Loucy (cell line): ENCODE measurements around the gene LSM8.

Source experiments
- H2AFZ ChIP-seq: fragments of 200-600 bp; sonication (generic); 2 replicates; pipeline ENCODE4 v1.6.0; 2016; ENCODE audit warnings: antibody characterized with exemption, mild to moderate bottlenecking, low read length, moderate library complexity
- H3F3A ChIP-seq: fragments of 200-600 bp; 2 replicates; pipeline ENCODE4 v1.6.0; 2016; ENCODE audit warnings: antibody characterized with exemption, low read depth, mild to moderate bottlenecking
- H3K27me3 ChIP-seq: fragments of 200-600 bp; sonication (generic); 2 replicates; pipeline ENCODE4 v1.6.1; 2014; ENCODE audit warnings: low read length, mild to moderate bottlenecking; ENCODE audit not compliant: insufficient read depth, poor library complexity, severe bottlenecking
- H3K36me3 ChIP-seq: fragments of 200-600 bp; sonication (generic); 2 replicates; pipeline ENCODE4 v1.6.1; 2016; ENCODE audit warnings: low read length; ENCODE audit not compliant: insufficient read depth
- H3K4me1 ChIP-seq: fragments of 200-600 bp; sonication (generic); 2 replicates; pipeline ENCODE4 v1.5.1; 2014; ENCODE audit warnings: low read length, mild to moderate bottlenecking; ENCODE audit not compliant: insufficient read depth, poor library complexity, severe bottlenecking
- H3K4me2 ChIP-seq: fragments of 200-600 bp; sonication (generic); 2 replicates; pipeline ENCODE4 v1.6.0; 2014; ENCODE audit warnings: antibody characterized with exemption, low read length, low read depth, mild to moderate bottlenecking; ENCODE audit not compliant: poor library complexity, severe bottlenecking
- H3K4me3 ChIP-seq: fragments of 200-600 bp; sonication (generic); 2 replicates; pipeline ENCODE4 v1.5.1; 2014; ENCODE audit warnings: low read length, mild to moderate bottlenecking, mixed read lengths; ENCODE audit not compliant: poor library complexity, severe bottlenecking
- H3K79me2 ChIP-seq: fragments of 200-600 bp; sonication (generic); 2 replicates; pipeline ENCODE4 v1.6.1; 2014; ENCODE audit warnings: low read length; ENCODE audit not compliant: insufficient read depth
- H3K9ac ChIP-seq: fragments of 200-600 bp; sonication (generic); 2 replicates; pipeline ENCODE4 v1.6.0; 2014; ENCODE audit warnings: mild to moderate bottlenecking, low read depth, low read length, moderate library complexity; ENCODE audit not compliant: poor library complexity, severe bottlenecking
- H3K9me2 ChIP-seq: fragments of 200-600 bp; sonication (generic); replicated peaks from 2 replicates; pipeline ENCODE4 v1.6.1; 2016; ENCODE audit warnings: low read depth, low read length, mixed read lengths
- H3K9me3 ChIP-seq: fragments of 200-600 bp; sonication (generic); 2 replicates; pipeline ENCODE4 v1.6.1; 2014; ENCODE audit warnings: mild to moderate bottlenecking, antibody characterized with exemption, low read length, low read depth; ENCODE audit not compliant: insufficient read depth
- H4K20me1 ChIP-seq: fragments of 200-600 bp; sonication (generic); 2 replicates; pipeline ENCODE4 v1.6.0; 2014; ENCODE audit warnings: antibody characterized with exemption, low read length, mild to moderate bottlenecking; ENCODE audit not compliant: insufficient read depth, poor library complexity, severe bottlenecking
- EZH2phosphoT487 ChIP-seq: fragments of 200-600 bp; IDR thresholded peaks from 2 replicates; pipeline ENCODE4 v1.6.1; 2018; ENCODE audit warnings: antibody characterized with exemption, mild to moderate bottlenecking, moderate library complexity, borderline replicate concordance
- TF ChIP-seq, protein P1 (sequence below): fragments of 200-600 bp; sonication (generic); conservative IDR thresholded peaks from 2 replicates; pipeline ENCODE4 v1.5.1; 2014; ENCODE audit warnings: mild to moderate bottlenecking, antibody characterized with exemption, low read length

LSM8 gene

DNA sequence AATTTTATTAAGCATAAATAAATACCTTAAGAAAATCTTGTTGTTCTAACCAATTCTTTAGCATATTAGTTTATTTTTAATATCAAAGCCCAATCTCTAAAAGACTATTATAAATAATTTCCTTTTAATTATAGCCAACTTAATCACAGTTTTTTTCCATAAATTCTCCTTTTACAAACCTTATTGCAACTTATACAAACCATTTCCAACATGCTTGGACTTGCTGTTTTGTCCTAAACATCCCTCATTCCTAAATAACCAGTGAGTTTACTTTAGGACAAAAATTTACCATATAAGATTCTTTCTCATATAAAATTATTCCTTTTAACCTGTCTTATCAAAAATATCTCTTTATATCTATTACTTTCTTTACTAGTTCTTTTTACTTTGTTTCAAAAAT, 25.2 kb upstream of the LSM8 start:
- Histone ChIP-seq H3K4me2 (no peak overlapping the region), H4K20me1 (no peaks in the 10 kb centered on the region), H3F3A (no peaks in the 10 kb centered on the region), H3K9me3 (no peaks in the 10 kb centered on the region), H3K4me3 (no peak overlapping the region), H3K4me1 (no peaks in the 10 kb centered on the region), H2AFZ (no peak overlapping the region), H3K9ac (no peak overlapping the region), H3K27me3 (peaks cover 8% of the 10 kb centered on the region), H3K9me2 (no peaks in the 10 kb centered on the region), H3K36me3 (no peaks in the 10 kb centered on the region), H3K79me2 (no peaks in the 10 kb centered on the region)
- TF ChIP-seq EZH2phosphoT487, result no peak

DNA sequence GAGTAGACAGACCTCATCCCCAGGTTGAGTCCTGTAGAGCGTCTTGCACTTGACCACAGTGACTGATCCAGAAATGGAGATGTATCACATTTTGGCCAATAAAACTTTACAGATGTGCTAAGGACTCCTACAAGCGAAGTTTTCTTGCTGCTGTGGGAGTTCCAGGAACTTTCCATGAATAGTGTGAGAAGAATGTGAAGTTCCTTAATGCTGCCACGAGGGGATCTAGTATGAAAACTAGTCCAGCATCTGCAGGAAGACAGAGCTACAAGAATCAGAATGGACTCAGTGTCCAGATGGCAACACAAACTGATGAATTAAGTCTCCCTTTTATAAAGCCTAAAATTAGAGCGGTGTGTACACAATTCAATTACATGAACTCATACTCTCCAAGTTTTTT, 14.8 kb upstream of the LSM8 start:
- Histone ChIP-seq H3K9ac (no peak overlapping the region), H3K79me2 (no peaks in the 10 kb centered on the region), H3K36me3 (no peaks in the 10 kb centered on the region), H3K27me3 (peaks cover 8% of the 10 kb centered on the region), H3K4me1 (no peaks in the 10 kb centered on the region), H3K9me3 (no peaks in the 10 kb centered on the region), H3K4me3 (no peak overlapping the region), H3F3A (no peaks in the 10 kb centered on the region), H4K20me1 (no peaks in the 10 kb centered on the region), H3K9me2 (no peaks in the 10 kb centered on the region), H3K4me2 (no peak overlapping the region), H2AFZ (no peak overlapping the region)
- TF ChIP-seq EZH2phosphoT487, result no peak
- TF ChIP-seq, protein P1, sequence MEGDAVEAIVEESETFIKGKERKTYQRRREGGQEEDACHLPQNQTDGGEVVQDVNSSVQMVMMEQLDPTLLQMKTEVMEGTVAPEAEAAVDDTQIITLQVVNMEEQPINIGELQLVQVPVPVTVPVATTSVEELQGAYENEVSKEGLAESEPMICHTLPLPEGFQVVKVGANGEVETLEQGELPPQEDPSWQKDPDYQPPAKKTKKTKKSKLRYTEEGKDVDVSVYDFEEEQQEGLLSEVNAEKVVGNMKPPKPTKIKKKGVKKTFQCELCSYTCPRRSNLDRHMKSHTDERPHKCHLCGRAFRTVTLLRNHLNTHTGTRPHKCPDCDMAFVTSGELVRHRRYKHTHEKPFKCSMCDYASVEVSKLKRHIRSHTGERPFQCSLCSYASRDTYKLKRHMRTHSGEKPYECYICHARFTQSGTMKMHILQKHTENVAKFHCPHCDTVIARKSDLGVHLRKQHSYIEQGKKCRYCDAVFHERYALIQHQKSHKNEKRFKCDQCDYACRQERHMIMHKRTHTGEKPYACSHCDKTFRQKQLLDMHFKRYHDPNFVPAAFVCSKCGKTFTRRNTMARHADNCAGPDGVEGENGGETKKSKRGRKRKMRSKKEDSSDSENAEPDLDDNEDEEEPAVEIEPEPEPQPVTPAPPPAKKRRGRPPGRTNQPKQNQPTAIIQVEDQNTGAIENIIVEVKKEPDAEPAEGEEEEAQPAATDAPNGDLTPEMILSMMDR, result 0 out of 2 replicates have a peak, but pooled peaks have one; percentile 26

DNA sequence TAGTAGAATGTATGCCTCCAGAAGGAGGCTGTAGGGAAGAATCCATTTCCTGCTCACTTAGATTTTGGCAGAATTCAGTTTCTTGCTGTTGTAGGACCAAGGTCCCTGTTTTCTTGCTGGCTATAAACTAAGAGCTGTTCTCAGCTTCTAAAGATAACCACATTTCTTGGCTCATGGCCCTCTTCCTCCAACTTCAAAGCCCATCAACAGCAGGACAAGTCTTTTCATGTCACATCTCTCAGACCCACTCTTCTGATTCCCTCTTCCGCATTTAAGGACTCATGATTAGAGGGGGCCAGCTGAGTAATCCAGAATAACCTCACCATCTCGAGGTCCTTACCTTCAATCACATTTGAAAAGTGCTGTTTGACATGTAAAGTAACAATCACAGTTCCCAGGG, 8.2 kb upstream of the LSM8 start:
- Histone ChIP-seq H3F3A (no peaks in the 10 kb centered on the region), H3K9ac (no peak overlapping the region), H3K4me2 (no peak overlapping the region), H3K9me3 (no peaks in the 10 kb centered on the region), H3K27me3 (no peaks in the 10 kb centered on the region), H3K79me2 (no peaks in the 10 kb centered on the region), H4K20me1 (no peaks in the 10 kb centered on the region), H2AFZ (no peak overlapping the region), H3K9me2 (no peaks in the 10 kb centered on the region), H3K4me3 (no peak overlapping the region), H3K4me1 (no peaks in the 10 kb centered on the region), H3K36me3 (no peaks in the 10 kb centered on the region)
- no peak for TF ChIP-seq EZH2phosphoT487
- TF ChIP-seq, protein P1, result no peak

DNA sequence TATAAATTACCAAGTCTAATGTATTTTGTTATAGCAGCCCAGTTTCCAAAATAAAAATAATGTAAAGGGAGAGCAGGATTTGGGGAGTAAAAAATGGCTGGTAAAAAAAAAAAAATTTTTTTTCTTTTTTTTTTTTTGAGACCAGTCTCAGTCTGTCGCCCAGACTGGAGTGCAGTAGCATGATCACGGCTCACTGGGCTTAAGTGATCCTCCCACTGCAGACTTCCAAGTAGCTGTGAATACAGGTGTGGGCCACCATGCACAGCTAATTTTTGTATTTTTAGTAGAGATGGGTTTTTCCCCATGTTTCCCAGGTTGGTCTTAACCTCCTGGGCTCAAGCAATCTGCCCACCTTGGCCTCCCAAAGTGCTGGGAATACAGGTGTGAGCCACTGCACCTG, 4.8 kb upstream of the LSM8 start:
- Histone ChIP-seq H3K79me2 (peaks cover 17% of the 10 kb centered on the region), H3K9ac (no peak overlapping the region), H3K36me3 (no peaks in the 10 kb centered on the region), H3K4me1 (no peaks in the 10 kb centered on the region), H3K9me2 (no peaks in the 10 kb centered on the region), H3K27me3 (no peaks in the 10 kb centered on the region), H4K20me1 (peaks cover under 1% of the 10 kb centered on the region), H3F3A (no peaks in the 10 kb centered on the region), H3K9me3 (no peaks in the 10 kb centered on the region), H3K4me2 (no peak overlapping the region), H3K4me3 (no peak overlapping the region), H2AFZ (no peak overlapping the region)
- TF ChIP-seq, protein P1, result no peak
- no peak for TF ChIP-seq EZH2phosphoT487
